Astrocyte of the cerebellum (primary cell): ENCODE results near the gene TTC28.

Source experiments
- DNase-seq: peaks from one replicate; pipeline ENCODE4 v3.0.0-alpha.2; 2011; ENCODE audit warnings: low read depth
- H3K4me3 ChIP-seq: 2 replicates; pipeline ENCODE4 v1.5.1; 2011; ENCODE audit warnings: mild to moderate bottlenecking, low read depth, low read length, moderate library complexity
- in situ Hi-C: cut with HindIII; loops from 2 replicates; pipeline ENCODE4 v1.10.0; 2017; ENCODE audit warnings: low sequenced_read_pairs
- TF ChIP-seq, protein P1 (sequence below): IDR thresholded peaks from 2 replicates; pipeline ENCODE4 v1.5.1; 2012; ENCODE audit warnings: low read length, low read depth, moderate library complexity, mild to moderate bottlenecking; ENCODE audit errors: missing control alignments

TTC28 gene

DNA sequence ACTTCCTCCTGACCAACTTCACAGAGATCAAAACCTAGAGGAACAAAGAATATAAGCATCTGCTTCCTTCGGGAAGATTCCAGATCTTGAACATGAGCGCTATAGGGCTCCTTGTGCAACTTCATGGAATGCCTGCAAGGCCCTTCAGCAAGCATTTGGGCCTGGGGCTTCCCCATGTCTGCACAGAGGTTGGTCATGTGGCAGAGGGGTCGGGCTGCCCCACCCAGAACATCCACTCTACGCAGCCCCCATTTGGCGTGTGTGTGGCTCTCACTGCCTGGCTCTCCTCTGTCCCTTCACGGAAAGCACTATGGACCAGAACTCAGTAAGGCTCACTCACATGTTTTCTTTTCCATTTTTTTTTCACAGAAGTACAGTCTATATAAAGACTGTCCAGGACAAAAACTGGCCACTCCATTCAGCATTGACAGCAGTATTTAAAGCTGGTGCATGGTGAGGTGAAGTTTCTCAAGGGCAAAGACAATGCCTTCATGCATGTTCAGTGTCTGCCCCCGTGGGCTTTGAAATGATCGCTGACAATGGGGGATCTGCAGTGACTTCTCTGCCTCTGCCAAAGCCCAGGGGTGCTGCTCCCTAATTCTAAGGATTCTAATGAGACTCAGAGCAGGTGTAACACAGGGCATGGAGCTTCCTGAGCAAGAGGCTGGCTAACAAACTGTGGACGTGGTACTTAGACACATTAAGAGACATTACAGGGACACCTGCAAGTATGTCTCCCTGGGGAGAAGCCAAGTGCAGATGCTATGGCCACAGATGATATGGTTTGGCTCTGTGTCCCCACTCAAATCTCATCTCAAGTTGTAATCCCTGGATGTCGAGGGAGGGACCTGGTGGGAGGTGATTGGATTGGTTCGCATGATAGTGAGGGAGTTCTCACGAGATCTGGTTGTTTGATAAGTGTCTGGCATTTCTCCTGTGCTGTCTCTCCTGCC lies 694.0 kb downstream of the TTC28 start:
- TF ChIP-seq, protein P1, sequence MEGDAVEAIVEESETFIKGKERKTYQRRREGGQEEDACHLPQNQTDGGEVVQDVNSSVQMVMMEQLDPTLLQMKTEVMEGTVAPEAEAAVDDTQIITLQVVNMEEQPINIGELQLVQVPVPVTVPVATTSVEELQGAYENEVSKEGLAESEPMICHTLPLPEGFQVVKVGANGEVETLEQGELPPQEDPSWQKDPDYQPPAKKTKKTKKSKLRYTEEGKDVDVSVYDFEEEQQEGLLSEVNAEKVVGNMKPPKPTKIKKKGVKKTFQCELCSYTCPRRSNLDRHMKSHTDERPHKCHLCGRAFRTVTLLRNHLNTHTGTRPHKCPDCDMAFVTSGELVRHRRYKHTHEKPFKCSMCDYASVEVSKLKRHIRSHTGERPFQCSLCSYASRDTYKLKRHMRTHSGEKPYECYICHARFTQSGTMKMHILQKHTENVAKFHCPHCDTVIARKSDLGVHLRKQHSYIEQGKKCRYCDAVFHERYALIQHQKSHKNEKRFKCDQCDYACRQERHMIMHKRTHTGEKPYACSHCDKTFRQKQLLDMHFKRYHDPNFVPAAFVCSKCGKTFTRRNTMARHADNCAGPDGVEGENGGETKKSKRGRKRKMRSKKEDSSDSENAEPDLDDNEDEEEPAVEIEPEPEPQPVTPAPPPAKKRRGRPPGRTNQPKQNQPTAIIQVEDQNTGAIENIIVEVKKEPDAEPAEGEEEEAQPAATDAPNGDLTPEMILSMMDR = no peak
- in situ Hi-C loops = no loop called here
- no peak overlapping the region for H3K4me3 ChIP-seq
- DNase-seq = no peak

- in situ Hi-C loops = no loop called here
Observed at GRCh38 chr22:27984723-27985122, 694.9 kb downstream of the TTC28 start.

DNA sequence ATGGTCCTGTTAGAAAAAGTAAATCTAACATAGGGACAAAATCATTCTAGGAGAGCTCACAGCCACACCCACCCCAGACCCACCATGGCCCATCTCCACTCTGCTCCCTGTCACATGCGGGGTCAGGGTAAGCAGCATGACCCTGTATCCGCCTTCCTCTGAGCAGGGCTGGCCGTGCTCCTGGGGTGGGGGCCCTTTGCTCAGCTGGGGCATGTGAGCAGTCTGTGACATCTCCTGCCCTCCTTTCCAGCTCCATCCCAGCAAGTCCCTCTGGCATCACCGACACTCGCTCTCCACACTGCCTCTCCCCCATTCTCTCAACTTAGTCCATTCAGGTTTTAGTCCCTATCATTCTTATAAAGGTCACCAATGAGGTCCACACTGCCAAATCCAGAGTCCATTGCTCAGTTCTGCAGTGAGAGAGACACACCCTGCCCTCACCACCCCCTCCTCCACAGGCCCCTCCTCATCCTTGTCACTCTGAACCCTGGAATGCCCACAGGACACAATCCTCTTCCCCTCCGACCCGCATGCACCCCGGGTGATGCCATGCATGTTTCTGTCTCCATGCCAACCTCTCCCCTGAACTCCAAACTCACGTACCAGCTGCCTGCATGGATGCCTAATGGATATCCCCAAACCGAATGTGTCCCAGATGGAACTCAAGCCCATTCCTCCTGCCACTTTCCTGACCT lies 695.5 kb downstream of the TTC28 start:
- DNase-seq = no peak
- TF ChIP-seq, protein P1 = no peak
- in situ Hi-C loops = no loop called here
- H3K4me3 ChIP-seq = no peak overlapping the region

More at GRCh38 chr22:27984723-27985122, 694.9 kb downstream of the TTC28 start:
- no peak overlapping the region for H3K4me3 ChIP-seq
- no peak for DNase-seq
- TF ChIP-seq, protein P1 = no peak

DNA sequence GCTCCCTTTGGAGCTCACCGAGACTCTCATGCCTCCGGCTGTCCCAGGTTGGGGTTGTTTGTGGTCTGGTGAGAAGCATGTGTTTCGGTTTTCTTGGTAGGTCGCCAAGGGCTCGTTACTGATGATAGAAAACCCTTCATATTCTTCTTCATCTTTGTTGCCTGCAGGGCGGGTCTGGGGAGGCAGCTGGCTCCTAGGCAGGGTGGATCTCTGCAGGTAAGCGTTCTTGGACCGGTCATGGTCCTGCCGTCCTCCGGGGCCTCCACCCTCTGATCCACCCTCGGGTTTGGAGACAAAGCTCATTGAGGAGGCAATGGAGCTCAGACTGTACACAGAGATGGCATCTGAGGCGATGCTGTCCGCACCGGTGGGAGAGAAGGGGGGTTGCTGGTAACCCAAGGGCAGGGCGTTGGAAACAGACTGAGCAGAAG lies 696.3 kb downstream of the TTC28 start:
- H3K4me3 ChIP-seq = no peak overlapping the region
- in situ Hi-C loops = no loop called here
- TF ChIP-seq, protein P1 = no peak
- no peak for DNase-seq

DNA sequence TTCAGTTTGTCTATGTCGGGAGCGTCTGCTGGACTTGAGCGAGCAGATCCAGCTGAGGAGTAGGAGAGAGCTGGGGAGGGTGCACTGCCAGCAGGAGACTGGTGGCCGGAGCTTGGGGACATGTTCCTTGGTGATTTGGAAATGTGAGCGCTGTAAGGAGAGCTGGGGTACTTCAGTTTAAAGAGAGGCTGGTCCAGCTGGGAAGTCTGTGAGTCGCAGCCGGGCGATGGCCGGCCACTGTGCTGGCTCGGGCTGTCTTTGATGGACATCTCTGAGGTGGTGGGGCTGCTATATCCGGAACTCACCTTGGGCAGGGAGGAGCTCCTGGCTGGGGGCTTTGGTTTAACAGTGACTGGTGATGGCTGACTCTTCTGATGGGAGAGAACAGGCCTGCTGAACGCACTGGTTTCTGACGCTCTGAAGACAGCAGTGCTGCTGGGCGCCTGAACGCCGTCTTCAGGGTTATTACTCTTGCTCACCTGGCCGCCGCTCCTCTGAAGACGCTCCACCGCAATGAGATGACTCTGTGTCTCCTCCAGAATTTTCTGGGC lies 696.9 kb downstream of the TTC28 start:
- TF ChIP-seq, protein P1 = no peak
- no peak overlapping the region for H3K4me3 ChIP-seq
- no peak for DNase-seq
- in situ Hi-C loops = no loop called here

DNA sequence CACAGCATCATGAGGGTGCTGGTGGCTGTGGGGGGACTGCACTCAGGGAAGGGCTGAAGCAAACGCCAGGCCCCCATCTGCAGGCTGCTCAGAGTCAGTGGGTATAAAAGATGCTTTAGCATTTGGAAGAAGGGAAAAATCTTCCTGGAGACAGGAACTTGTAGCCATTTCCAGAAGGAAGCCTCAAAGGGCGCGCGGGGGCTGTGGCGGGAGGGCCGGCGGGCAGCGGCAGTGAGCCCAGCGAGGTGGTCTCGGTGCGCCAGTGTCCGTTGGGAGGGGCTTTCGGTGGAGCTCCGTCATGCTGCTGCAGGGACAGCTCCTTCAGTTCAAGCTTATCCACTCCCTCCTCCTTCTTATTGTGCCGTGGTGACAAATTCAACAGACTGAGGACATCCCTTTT lies 697.5 kb downstream of the TTC28 start:
- H3K4me3 ChIP-seq = no peak overlapping the region
- TF ChIP-seq, protein P1 = no peak
- in situ Hi-C loops = no loop called here
- no peak for DNase-seq
